ENCODE measurements around the gene MCOLN2.

The MCOLN2 gene

DNA sequence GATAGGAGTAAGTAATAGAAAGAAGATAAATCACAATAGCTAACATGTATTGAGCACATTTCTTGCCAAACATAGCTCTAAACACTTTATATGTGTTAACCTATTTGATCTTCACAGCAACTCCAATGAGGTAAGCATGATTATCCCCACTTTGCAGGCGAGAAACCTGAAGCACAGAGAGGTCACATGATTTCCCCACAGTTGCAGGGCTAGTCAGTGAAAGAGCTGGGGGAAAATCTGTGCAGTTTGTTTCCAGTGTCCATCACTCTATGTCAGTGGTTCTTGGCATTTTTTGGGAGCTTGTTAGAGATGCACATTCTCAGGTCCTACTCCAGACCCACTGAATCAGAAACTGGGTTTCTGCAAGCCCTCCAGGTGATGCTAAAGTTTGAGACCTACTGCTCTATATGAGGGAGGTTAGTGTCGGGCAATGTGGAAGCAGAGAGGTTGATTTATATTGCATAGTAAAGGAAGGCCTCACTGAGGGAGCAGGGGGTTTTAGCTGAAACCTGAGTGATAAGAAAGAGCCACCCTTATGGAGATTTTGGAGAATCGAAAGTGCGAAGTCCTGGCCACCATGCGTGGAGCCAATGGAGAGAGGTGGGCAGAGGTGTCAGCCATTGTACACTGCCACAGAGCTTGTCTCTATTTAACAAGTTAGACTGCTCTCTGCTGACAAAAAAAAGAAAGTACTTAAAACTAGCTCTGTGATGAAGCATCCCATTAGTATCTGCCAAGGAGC, 30.5 kb upstream of the MCOLN2 start:
- no peak for TF ChIP-seq EZH2phosphoT487 (IDR thresholded peaks at IDR 0.05; ENCODE audit: borderline replicate concordance, low read length)
- TF ChIP-seq, protein P1, sequence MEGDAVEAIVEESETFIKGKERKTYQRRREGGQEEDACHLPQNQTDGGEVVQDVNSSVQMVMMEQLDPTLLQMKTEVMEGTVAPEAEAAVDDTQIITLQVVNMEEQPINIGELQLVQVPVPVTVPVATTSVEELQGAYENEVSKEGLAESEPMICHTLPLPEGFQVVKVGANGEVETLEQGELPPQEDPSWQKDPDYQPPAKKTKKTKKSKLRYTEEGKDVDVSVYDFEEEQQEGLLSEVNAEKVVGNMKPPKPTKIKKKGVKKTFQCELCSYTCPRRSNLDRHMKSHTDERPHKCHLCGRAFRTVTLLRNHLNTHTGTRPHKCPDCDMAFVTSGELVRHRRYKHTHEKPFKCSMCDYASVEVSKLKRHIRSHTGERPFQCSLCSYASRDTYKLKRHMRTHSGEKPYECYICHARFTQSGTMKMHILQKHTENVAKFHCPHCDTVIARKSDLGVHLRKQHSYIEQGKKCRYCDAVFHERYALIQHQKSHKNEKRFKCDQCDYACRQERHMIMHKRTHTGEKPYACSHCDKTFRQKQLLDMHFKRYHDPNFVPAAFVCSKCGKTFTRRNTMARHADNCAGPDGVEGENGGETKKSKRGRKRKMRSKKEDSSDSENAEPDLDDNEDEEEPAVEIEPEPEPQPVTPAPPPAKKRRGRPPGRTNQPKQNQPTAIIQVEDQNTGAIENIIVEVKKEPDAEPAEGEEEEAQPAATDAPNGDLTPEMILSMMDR (IDR thresholded peaks at IDR 0.05; ENCODE audit: low read depth, low read length, poor library complexity, severe bottlenecking), result peak; percentile 42
- H3K27me3 ChIP-seq (ENCODE audit: control insufficient read depth, low read length), result peaks cover 1% of the 10 kb centered on the region; the same call in 1 of the 2 replicates
- no peaks in the 10 kb centered on the region for H3K9me3 ChIP-seq (ENCODE audit: control insufficient read depth, insufficient read depth, low read length)
- no peaks in the 10 kb centered on the region for H3K9me2 ChIP-seq (replicated peaks; ENCODE audit: control insufficient read depth, low read length)
- peaks cover 4% of the 10 kb centered on the region for H3K4me1 ChIP-seq (ENCODE audit: control insufficient read depth, low read length)
- H3K4me3 ChIP-seq (ENCODE audit: low read length), result no peak overlapping the region; the same call in 1 of the 2 replicates
- H3K79me2 ChIP-seq (ENCODE audit: control insufficient read depth, low read length), result no peaks in the 10 kb centered on the region
- no peaks in the 10 kb centered on the region for H4K20me1 ChIP-seq (ENCODE audit: control insufficient read depth, insufficient read depth, low read depth, low read length)
- no peaks in the 10 kb centered on the region for H3K36me3 ChIP-seq (ENCODE audit: control insufficient read depth, low read length)
- H3F3A ChIP-seq (ENCODE audit: control insufficient read depth, insufficient read depth), result no peaks in the 10 kb centered on the region
- no peak overlapping the region for H3K27ac ChIP-seq (ENCODE audit: low read depth, low read length)
- 0 out of 2 replicates have a peak overlapping the region, but pooled peaks have one; percentile 16 for H3K4me2 ChIP-seq (ENCODE audit: low read length)

DNA sequence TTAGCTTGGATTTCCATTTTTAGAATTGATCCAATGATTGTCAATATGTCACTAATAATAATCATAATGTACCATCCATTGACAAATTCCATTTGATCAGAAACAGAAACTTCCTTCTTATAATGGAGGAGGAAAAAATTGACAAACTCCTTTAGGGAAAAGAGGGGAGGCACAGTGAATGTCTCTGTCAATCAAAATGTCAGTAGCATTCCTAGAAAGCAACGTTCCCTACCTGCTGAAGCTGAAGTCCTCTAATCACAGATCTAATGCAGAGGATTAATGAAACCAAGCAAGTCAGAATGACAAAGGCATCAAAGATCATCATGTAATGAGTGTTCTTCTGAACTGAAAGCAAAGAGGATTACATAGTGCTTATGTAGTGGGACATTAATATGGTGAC, 29.0 kb upstream of the MCOLN2 start:
- Histone ChIP-seq H3K27ac (ENCODE audit: low read depth, low read length) (no peak overlapping the region), H3K79me2 (ENCODE audit: control insufficient read depth, low read length) (no peaks in the 10 kb centered on the region), H4K20me1 (ENCODE audit: control insufficient read depth, insufficient read depth, low read depth, low read length) (no peaks in the 10 kb centered on the region), H3K27me3 (ENCODE audit: control insufficient read depth, low read length) (peaks cover 4% of the 10 kb centered on the region; the same call in 1 of the 2 replicates), H3F3A (ENCODE audit: control insufficient read depth, insufficient read depth) (no peaks in the 10 kb centered on the region), H3K4me1 (ENCODE audit: control insufficient read depth, low read length) (peaks cover 4% of the 10 kb centered on the region), H3K9me2 (replicated peaks; ENCODE audit: control insufficient read depth, low read length) (no peaks in the 10 kb centered on the region), H3K9me3 (ENCODE audit: control insufficient read depth, insufficient read depth, low read length) (no peaks in the 10 kb centered on the region), H3K36me3 (ENCODE audit: control insufficient read depth, low read length) (no peaks in the 10 kb centered on the region), H3K4me2 (ENCODE audit: low read length) (no peak overlapping the region), H3K4me3 (ENCODE audit: low read length) (no peak overlapping the region)
- TF ChIP-seq, protein P1 (IDR thresholded peaks at IDR 0.05; ENCODE audit: low read depth, low read length, poor library complexity, severe bottlenecking), result no peak
- no peak for TF ChIP-seq EZH2phosphoT487 (IDR thresholded peaks at IDR 0.05; ENCODE audit: borderline replicate concordance, low read length)

DNA sequence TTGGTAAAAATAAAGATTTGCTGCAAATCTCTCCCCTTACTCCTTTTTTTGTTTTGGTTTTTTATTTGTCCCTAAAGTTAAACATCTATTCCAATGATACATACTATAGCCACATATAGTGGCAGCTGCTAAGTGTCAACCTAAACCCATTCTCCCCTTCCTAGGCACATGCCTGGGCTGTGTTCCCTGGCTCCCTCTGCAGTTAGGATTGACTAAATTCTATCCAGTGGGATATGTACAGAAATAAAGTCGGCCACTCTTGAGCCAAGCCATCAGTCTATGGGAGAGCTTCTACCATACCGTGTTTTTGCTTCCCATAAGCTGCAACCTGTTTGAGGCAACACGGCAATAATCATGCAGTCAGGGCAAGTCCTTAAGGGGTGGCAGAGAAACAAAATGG, 27.8 kb upstream of the MCOLN2 start:
- H3K4me2 ChIP-seq (ENCODE audit: low read length), result no peak overlapping the region
- no peak overlapping the region for H3K27ac ChIP-seq (ENCODE audit: low read depth, low read length)
- no peak overlapping the region for H3K4me3 ChIP-seq (ENCODE audit: low read length)
- no peaks in the 10 kb centered on the region for H4K20me1 ChIP-seq (ENCODE audit: control insufficient read depth, insufficient read depth, low read depth, low read length)
- TF ChIP-seq, protein P1 (IDR thresholded peaks at IDR 0.05; ENCODE audit: low read depth, low read length, poor library complexity, severe bottlenecking), result no peak
- no peak for TF ChIP-seq EZH2phosphoT487 (IDR thresholded peaks at IDR 0.05; ENCODE audit: borderline replicate concordance, low read length)
- peaks cover 4% of the 10 kb centered on the region; the same call in 1 of the 2 replicates for H3K27me3 ChIP-seq (ENCODE audit: control insufficient read depth, low read length)
- peaks cover 4% of the 10 kb centered on the region for H3K4me1 ChIP-seq (ENCODE audit: control insufficient read depth, low read length)
- no peaks in the 10 kb centered on the region for H3K9me2 ChIP-seq (replicated peaks; ENCODE audit: control insufficient read depth, low read length)
- H3F3A ChIP-seq (ENCODE audit: control insufficient read depth, insufficient read depth), result no peaks in the 10 kb centered on the region
- no peaks in the 10 kb centered on the region for H3K79me2 ChIP-seq (ENCODE audit: control insufficient read depth, low read length)
- H3K9me3 ChIP-seq (ENCODE audit: control insufficient read depth, insufficient read depth, low read length), result no peaks in the 10 kb centered on the region
- H3K36me3 ChIP-seq (ENCODE audit: control insufficient read depth, low read length), result no peaks in the 10 kb centered on the region
